ENCODE measurements around the gene KCNQ5.

The KCNQ5 gene

DNA sequence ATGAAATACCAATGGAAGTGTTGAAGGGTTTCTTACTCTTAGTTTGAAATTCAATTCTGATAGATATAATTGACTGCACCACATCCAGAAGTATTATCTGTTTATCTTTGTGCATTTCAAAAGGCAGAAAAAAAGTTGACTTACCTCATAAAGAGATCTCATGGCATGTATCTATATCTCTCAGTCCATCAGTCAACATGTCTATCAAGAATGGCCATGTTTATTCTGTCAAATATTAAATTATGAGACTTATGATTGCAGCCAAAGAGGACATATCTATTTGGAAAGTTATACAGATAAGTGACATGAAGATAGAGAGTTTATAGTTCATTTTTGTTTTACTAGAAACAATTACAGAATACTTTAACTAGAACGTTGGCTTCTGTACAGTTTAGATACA is 325.7 kb downstream of the KCNQ5 start:
- TF ChIP-seq EZH2 (IDR thresholded peaks at IDR 0.05; ENCODE audit: borderline replicate concordance, low read length), result no peak
- TF ChIP-seq, protein P1, sequence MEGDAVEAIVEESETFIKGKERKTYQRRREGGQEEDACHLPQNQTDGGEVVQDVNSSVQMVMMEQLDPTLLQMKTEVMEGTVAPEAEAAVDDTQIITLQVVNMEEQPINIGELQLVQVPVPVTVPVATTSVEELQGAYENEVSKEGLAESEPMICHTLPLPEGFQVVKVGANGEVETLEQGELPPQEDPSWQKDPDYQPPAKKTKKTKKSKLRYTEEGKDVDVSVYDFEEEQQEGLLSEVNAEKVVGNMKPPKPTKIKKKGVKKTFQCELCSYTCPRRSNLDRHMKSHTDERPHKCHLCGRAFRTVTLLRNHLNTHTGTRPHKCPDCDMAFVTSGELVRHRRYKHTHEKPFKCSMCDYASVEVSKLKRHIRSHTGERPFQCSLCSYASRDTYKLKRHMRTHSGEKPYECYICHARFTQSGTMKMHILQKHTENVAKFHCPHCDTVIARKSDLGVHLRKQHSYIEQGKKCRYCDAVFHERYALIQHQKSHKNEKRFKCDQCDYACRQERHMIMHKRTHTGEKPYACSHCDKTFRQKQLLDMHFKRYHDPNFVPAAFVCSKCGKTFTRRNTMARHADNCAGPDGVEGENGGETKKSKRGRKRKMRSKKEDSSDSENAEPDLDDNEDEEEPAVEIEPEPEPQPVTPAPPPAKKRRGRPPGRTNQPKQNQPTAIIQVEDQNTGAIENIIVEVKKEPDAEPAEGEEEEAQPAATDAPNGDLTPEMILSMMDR (IDR thresholded peaks at IDR 0.05; ENCODE audit: low read length), result no peak
- no peak overlapping the region for H3K4me3 ChIP-seq (ENCODE audit: low read depth, low read length, poor library complexity, severe bottlenecking)
- H3K9me3 ChIP-seq (ENCODE audit: low read length), result no peaks in the 10 kb centered on the region
- no peak overlapping the region for H3K9ac ChIP-seq (ENCODE audit: low read length)
- no peaks in the 10 kb centered on the region for H3F3A ChIP-seq (ENCODE audit: insufficient read depth, low read length)
- no peaks in the 10 kb centered on the region for H3K9me2 ChIP-seq (ENCODE audit: low read depth, low read length)
- H3K27ac ChIP-seq (ENCODE audit: low read depth, low read length, poor library complexity, severe bottlenecking), result no peak overlapping the region
- no peaks in the 10 kb centered on the region for H3K27me3 ChIP-seq (ENCODE audit: insufficient read depth, low read length)
- no peak overlapping the region for H2AFZ ChIP-seq (ENCODE audit: low read length)
- H3K4me1 ChIP-seq (ENCODE audit: insufficient read depth, low read length, severe bottlenecking), result no peaks in the 10 kb centered on the region
- H3K36me3 ChIP-seq (ENCODE audit: insufficient read depth, low read length), result no peaks in the 10 kb centered on the region
- H3K4me2 ChIP-seq (ENCODE audit: low read length), result no peak overlapping the region
- no peaks in the 10 kb centered on the region for H4K20me1 ChIP-seq (ENCODE audit: insufficient read depth, low read length)
- no peaks in the 10 kb centered on the region for H3K79me2 ChIP-seq (ENCODE audit: insufficient read depth, low read length)

DNA sequence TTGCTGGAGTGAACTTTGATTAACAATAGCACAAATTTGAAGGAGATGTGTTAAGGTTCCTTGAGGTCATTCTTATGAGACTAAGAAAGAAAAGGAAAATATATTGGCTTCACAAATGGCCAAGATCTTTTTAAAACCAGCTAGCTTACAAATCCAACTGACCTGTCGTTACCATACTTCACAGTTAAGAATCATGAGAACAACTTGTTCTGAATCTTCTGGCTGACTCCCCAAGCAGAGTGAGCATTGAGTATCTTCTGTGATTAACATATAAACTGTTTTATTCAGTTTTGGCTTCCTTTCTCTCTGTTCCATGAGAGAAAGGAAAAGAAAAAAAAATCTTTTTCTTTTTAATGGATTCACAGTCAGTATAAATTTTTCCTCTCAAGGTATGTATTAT is 326.3 kb downstream of the KCNQ5 start:
- no peak overlapping the region for H3K9ac ChIP-seq (ENCODE audit: low read length)
- H3K79me2 ChIP-seq (ENCODE audit: insufficient read depth, low read length), result no peaks in the 10 kb centered on the region
- no peaks in the 10 kb centered on the region for H3F3A ChIP-seq (ENCODE audit: insufficient read depth, low read length)
- no peak overlapping the region for H2AFZ ChIP-seq (ENCODE audit: low read length)
- TF ChIP-seq EZH2 (IDR thresholded peaks at IDR 0.05; ENCODE audit: borderline replicate concordance, low read length), result no peak
- TF ChIP-seq, protein P1 (IDR thresholded peaks at IDR 0.05; ENCODE audit: low read length), result no peak
- H3K4me2 ChIP-seq (ENCODE audit: low read length), result no peak overlapping the region
- H3K9me3 ChIP-seq (ENCODE audit: low read length), result no peaks in the 10 kb centered on the region
- no peaks in the 10 kb centered on the region for H3K27me3 ChIP-seq (ENCODE audit: insufficient read depth, low read length)
- no peaks in the 10 kb centered on the region for H3K4me1 ChIP-seq (ENCODE audit: insufficient read depth, low read length, severe bottlenecking)
- no peaks in the 10 kb centered on the region for H3K36me3 ChIP-seq (ENCODE audit: insufficient read depth, low read length)
- no peaks in the 10 kb centered on the region for H3K9me2 ChIP-seq (ENCODE audit: low read depth, low read length)
- H3K27ac ChIP-seq (ENCODE audit: low read depth, low read length, poor library complexity, severe bottlenecking), result no peak overlapping the region
- no peaks in the 10 kb centered on the region for H4K20me1 ChIP-seq (ENCODE audit: insufficient read depth, low read length)
- H3K4me3 ChIP-seq (ENCODE audit: low read depth, low read length, poor library complexity, severe bottlenecking), result no peak overlapping the region

DNA sequence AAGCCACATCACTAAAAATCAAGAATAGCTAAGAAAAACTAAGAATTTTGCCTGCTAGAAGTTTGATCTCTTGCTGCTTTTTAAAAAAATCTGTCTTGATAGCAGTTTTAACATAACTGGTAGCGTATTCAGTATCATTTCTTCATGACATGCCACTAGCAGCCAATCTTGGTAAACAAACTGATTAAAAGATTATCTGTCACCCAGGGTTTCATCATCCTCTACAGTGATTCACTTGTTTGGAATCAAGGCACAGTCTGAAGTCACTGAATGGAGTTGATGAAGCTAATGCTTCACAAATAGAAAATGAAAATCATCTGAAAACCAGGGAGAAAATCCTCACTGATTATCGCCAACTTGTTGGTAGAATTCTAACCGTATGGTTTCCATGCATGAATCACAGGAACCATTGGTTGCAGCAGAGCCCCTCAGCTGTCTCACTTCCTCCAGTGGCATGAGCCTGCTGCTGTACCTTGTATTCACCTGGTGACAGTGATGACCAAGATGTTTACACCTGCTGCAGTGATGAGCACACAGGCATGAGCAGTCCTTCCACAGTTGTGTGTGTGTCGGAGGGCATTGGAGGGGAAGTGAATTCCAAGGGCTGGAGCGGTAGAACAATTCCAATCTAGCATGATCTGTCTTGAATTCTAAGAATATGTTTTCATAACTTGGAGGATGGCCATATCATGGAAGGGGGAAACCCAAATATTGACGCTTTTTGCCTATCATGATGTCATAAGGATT is 328.4 kb downstream of the KCNQ5 start:
- Histone ChIP-seq H3K9ac (ENCODE audit: low read length) (no peak overlapping the region), H3K27ac (ENCODE audit: low read depth, low read length, poor library complexity, severe bottlenecking) (no peak overlapping the region)

More for the DNA sequence above, 328.4 kb downstream of the KCNQ5 start:
- TF ChIP-seq, protein P1 (IDR thresholded peaks at IDR 0.05; ENCODE audit: low read length), result no peak
- H4K20me1 ChIP-seq (ENCODE audit: insufficient read depth, low read length), result no peaks in the 10 kb centered on the region
- no peaks in the 10 kb centered on the region for H3F3A ChIP-seq (ENCODE audit: insufficient read depth, low read length)
- H3K79me2 ChIP-seq (ENCODE audit: insufficient read depth, low read length), result no peaks in the 10 kb centered on the region
- H3K27me3 ChIP-seq (ENCODE audit: insufficient read depth, low read length), result no peaks in the 10 kb centered on the region
- H3K4me3 ChIP-seq (ENCODE audit: low read depth, low read length, poor library complexity, severe bottlenecking), result no peak overlapping the region
- no peaks in the 10 kb centered on the region for H3K9me2 ChIP-seq (ENCODE audit: low read depth, low read length)
- H3K36me3 ChIP-seq (ENCODE audit: insufficient read depth, low read length), result no peaks in the 10 kb centered on the region
- no peaks in the 10 kb centered on the region for H3K9me3 ChIP-seq (ENCODE audit: low read length)
- H2AFZ ChIP-seq (ENCODE audit: low read length), result no peak overlapping the region
- H3K4me1 ChIP-seq (ENCODE audit: insufficient read depth, low read length, severe bottlenecking), result peaks cover 21% of the 10 kb centered on the region
- no peak overlapping the region for H3K4me2 ChIP-seq (ENCODE audit: low read length)
